ENCODE results near the gene BBX.
A peak's percentile ranks its signal among the peaks of the same experiment; 100 is the strongest.

Gene BBX

DNA sequence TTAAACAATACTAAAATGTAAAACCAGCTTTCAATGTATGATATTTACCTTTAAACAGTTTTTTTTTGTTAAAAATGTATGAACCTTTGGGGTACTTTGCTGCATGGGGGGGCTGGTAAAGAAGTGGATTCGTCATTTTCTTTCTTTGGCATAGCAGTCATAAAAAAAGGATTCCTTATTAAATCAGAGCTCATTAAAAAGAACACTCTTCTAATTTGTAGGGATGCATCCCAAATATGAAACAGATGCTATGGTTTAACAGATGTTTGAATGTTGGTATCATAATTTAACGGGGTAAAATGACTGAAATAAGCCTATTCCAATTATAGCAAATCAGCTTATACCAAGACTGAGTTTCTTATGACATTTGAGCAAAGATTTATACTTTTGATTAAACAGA lies 234.4 kb downstream of the BBX start:
- no peak for DNase-seq

DNA sequence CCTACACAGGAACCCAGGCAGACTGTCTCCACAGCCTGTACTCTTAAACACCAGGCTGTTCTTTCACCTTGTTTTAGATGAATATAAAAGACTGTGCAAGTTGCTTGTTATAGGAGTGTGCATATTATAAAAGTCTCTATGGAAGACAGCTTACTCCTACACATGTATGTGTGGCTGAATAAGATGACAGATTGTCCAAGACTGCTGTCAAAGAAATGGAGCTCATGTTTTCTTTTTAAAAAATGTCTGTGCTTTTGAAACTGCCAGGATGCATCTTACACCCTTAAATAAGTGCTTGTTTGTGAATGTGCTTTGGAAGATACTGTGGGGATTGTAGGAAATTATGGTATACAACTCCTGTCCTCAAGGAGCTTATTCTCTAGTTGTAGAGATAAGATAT lies 237.4 kb downstream of the BBX start:
- DNase-seq, result no peak

DNA sequence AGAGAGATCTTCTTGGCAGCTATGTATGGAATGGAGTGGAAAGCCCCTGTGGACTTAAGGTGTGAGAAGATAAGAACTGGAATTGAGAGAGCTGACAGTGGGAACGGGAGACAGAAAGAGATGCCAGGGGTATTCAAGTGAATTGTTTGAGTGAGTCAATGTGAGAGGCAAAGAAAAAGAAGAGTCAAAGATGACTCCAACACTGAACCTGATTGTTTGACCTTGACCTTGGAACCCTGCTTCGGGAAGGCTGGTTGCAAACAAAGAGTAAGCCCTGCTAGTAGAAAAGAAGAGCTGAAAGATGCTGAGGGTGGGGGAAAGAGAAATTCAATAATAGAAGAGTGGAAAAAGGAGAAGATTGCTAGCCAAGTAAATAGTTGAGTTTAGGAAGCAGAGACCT lies 238.6 kb downstream of the BBX start:
- no peak for DNase-seq

DNA sequence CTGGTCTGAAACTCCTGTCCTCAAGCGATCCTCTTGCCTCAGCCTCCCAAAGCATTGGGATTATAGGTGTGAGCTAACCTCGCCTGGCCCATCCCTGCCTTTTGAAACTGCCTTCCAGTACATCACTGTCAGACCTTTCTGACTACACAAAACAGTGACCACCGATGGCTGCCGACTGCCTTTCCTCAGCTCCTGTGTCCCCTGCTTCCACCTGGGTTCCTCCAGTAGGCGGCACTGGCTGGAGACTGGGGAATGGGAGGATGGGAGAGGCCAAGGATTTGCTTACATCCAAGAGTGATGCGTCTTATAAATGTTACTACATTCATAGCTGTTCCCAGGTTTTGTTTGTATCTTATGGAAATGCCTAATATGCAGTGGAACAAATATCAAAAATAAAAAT lies 242.8 kb downstream of the BBX start:
- no peak for DNase-seq

DNA sequence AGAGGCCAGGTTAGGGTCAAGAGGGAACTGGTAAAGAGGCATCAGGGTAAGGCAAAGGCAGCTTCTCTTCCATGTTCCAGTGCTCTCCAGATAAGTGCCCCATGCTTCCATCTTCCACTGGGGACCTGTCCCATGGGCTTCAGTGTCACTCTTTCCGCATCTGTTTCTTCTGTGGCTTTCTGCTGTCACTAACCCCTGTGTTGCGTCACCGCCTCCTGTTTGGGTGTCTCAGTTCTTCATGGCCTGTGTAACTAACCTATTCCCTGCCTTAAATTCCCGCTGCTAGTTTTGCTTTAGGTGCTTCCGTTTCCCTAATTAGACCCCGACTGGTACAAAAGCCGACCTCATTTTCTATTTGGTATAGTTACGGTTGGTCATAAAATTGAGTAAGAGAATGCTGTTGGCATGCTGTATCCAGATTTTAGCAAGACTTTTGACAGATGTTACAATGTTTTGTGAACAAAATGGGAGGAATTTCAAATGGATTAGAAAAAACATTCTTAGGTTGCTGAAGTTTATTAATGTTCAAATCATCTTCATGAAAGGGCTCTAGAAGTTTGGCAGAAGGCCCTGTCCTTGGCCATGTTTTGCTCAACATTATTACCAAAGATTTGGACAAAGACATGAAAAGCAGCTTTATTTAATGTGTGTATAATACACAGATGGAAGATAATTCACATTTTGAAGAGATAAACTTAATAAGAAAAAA lies 245.3 kb downstream of the BBX start:
- DNase-seq, result no peak

DNA sequence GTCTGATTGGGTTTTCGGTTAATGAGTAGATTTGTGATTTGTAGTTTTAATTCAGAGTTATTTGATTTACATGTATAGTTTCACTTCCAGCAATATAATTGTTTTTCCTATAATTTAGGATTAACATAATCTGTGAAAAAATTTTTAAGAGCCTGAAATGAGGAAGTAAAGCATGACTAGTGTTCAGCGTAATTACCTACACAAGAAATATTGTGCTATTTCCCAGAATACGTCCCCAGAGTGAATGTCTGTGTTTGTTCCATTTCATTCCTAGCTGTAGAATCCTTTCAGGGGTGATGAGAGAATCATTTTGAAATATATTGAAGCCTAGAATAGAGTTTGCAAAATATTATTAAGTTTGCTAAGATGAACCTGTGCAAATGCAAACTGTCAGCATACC lies 247.1 kb downstream of the BBX start:
- DNase-seq, result no peak

DNA sequence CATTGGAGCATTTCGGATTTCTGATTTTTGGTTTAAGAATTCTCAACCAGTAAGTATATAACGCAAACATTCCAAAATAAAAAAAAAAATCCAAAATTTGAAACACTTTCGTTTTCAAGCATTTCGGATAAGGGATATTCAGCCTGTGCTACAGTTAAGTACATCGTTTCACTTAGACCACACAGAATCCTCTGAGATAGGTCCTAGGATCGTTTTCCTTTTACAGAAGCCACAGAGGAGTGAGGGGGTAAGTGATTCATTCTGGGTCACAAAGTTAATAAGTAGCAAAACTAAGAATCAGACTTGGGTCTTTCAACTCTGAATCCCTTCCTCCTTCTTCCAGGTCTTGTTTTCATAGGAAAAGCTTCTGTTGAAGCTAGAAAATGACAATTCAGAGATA lies 249.3 kb downstream of the BBX start:
- DNase-seq, result no peak

DNA sequence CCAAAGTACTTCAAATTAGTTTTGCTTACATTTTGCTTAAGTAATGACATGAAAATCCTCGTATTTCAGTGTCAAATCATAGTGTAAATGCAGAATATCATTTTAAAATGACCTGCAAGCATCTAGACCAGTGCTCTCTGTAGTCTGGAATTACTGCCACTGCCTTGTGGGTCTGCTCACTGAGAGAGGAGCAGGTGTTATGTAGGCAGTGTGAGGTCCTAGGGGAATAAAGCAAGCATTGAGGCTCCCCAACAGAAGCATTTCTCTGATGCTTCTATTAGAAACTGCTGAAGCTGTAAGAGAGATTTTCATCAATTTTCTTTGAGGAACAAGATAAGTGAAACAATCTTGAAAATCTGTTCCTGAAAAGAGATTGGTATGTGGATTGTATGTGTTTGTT lies 253.2 kb downstream of the BBX start:
- no peak for DNase-seq

DNA sequence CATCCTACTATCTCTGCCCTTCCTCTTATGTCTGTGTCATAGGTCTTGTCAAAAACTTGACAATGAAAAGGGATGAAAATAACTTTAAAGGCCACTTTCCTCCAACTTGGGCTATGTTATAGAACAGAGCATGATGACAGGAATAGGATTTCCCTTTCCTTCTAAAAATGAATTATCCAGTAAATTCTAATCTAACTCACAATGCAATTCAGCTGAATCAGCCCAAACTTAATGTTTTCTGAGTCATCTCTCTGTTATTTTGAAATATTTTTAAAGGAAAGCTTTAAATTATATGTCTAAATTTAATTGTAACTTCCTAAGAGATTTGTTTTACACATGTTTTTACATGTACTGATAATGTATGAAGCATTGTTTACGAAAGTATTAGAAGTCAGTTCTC lies 258.5 kb downstream of the BBX start:
- no peak for DNase-seq

DNA sequence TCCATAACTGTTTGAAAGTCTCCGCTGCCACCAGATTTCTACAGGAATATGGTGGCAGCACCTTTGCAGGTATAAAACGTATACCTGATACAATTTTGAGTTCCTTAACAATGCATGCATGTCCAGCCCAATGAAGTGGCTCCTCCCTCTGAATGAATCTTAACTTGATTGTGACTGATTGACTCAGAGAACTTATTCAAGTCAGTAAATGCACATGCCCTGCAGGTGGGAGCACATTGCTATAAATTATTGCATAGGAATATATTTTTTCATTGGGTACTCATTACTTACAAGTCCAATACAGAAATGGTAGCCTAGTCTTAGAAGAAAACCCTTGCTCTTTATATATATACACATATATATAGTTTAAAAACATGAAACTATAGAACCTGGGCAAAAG lies 259.3 kb downstream of the BBX start:
- no peak for DNase-seq

DNA sequence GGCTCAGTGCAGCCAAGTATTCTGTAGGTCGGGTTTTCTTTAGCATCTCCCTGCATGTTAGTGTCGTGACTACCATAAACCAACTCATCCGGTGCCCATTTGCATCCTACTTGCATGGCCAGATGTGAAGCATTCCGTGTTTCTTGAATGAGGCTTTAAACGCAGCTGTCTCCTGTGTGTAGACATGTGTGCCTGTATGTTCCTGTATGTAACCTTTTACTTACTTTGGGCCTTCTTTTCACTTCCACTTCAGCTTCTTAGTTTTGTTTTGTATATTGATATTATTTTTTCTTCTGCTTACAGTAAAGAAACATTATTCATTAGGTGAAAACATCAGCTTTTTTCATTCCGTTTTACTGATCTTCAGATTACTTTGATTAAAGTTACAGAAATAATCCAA lies 267.9 kb downstream of the BBX start:
- no peak for DNase-seq

DNA sequence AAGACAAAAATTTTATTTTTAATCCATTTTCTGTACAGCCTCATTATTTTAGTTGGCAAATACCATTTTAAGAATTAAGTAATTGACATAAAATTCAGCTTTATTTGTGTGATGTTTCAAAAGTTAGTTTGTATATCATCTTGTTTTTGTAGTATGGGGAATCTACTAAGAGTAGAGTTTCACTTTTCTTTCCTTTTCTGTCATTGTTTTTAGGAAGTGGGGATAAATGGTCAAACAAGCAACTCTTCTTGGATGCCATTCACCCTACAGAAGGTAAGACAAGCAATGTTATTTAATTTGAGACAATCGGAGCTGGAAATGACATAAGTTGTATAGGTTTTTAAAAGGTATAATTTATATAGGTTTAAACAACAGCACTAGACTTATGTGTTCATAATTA lies 268.3 kb downstream of the BBX start:
- no peak for DNase-seq

DNA sequence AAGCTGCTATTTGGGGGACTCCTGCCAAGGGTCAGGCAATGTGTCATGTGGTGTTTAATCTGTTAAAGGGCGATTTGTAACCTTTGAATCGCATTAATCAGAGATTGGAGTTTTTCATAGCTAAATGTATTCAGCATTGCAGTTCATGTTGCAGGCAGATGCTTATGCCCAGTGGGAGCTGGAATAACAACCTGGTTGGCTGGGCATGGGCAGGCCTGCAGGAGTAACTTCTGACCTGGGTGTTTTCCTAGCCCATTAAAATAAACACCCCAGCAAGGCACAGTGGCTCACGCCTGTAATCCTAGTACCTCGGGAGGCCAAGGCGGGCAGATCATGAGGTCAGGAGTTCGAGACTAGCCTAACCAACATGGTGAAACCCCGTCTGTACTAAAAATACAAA lies 268.7 kb downstream of the BBX start:
- no peak for DNase-seq

DNA sequence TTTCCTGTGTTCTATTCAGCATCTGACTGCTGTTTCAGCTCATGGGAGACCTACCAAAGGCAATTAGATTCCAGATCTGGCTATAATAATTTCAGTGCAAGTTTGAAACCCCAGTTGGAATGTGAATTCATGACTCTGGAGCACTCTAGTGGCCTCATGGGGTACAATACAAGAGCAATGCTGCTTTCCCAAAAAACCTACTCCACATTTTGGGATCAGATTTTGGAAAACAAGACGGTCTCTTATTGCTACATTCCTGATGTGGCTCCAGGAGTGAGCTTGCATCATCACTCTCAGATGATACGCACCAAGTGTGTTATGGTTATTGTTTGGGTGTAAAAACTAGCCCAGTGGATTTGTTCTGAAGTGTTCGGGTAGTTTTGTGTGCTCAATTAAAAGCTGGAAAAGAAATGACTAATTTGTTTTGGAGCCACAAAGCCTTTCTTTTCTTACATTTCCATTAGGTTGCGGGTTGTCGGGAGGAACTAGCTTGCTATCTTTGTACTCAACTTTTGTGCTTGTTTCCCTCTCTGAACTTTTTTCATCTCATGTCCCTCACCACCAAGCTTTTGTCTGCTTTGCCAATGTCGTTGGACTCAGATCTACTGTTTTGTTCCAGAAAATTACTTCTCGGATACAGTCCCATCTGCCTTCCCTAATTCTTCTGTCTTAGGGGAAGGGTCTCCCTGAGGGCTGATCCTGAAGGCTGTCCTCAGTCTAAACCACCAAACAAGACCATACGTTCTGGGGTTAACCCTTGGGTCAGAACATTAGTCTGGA lies 272.1 kb downstream of the BBX start:
- no peak for DNase-seq

DNA sequence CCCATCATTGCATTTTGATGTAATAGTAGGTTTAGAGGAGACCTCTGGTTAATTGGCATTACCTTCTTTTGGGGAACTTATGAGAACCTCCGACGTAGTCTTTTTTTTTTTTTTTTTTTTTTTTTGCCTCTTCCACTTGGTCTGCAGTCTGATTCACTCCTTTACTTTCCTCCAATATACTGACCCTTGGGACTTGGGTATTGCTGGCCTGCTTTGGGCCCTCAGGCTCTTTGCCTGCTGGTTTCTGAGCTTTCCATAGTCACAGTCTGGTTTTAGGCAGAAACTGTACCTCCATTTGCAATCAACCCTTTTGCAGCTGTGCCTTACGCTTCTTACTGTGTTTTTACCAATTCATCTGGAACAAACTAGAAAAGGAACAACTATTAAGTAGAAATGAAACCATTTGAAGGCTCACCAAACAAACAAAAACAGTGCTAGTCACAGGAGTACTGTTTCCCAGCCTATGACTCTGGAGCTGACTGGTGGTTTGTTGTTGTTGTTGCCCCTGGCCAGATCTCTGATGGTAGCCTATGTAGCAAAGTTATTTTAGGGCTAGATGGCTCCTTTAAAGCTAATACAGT lies 272.8 kb downstream of the BBX start:
- no peak for DNase-seq

DNA sequence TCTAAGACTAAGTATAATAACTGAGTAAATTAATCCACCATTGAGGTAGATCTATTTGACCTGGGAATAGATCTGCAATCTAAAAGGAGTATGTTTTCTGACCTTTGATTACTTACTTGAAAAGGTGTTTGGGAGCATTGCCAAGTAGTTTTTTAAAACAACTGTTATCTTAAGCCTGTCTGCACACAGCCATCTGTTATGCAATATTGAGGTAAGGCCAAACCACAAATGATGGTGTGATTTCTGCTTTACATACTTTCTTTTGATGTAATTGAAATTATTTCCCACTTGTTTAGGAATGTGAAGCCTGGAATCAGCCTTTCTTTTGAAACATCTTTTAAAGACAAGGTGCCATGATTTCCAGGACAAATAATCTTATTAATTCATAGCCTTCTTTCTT lies 274.0 kb downstream of the BBX start:
- DNase-seq, result peak; percentile 1

DNA sequence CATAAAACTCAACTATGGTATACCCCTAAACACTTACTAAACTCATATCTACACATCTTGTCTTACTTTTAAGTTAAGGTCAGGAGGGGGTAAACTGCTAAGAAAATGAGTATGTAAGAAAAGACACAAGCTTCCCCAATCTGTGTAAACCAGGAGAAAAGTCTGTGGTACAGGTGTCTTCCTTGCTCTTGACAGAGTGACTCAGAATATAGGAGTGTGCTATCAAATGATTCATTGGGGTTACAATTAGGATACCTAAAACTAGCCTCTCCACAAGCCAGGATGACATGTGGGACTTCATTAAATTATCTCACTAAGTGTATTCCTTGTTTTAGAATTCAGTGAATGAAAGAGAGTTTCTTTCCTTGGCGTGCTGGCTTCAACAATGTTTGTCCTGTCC lies 274.8 kb downstream of the BBX start:
- no peak for DNase-seq

DNA sequence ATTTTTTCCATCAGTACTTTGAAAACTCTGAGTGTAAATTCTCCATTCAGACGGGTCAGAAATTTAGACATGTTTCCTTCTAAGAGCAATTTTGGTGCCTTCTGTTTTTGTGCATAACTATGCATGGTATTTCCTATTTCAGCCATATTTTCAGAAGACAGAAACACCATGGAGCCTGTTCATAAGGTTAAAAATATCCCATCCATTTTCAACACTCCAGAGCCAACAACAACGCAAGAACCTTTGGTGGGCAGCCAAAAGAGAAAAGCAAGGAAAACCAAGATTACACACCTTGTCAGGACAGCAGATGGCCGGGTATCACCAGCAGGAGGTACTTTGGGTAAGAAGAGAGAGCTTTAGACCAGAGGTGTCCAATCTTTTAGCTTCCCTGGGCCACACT lies 275.6 kb downstream of the BBX start:
- DNase-seq, result no peak

DNA sequence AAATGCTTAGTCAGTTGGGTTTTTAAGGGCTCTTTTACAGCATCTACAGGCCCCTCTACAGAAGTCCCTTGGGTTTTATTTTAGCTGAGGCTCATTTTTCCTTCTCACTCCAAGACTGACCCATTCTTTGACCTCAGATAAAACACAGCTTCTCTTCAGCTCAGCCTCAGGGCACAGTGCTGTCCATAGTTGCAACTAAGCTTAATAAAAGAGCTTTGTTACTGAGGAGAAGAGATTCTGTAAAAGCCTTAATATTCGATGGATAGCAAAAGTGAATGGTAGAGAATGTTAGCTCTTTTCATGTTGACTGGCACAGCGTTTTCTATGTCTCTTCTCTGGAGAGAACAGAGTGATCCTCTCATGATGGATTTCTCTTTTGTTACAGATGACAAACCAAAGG lies 277.9 kb downstream of the BBX start:
- DNase-seq, result no peak

DNA sequence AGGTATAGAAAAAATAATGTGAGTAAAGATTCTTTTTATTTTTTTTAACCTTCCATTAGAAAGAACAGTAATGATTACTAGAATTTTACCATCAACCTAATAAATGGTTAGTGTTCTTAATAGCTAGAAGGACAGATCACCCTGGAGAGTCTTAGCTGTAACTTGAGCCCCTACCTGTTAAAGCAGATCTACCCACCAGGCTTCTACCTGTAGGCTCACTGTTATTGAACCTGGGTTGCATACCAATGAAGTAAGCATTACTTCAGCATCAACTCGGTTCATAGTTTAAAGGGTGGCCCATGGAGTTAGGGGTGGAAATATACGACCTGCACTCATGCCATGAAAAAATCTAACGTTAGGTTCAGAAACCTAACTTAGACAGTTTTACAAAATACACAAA lies 280.4 kb downstream of the BBX start:
- no peak for DNase-seq

DNA sequence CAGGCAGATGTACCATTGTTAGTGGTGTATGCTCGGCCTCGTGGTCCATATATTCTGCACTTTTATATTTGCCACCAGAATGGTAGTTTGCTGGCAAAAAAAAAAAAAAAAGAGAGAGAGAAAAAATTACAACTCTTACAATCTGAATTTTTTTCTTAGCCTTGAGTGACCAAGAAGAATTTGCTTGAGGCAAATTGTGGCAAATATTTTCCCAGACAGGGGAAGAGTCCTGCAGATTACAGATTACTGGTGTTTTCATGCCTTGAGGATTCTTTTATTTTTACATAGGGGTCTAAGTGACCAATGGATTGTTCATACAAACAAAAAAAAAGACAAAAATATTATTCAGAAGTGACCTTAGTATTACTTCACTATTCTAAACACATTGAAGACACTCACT lies 283.3 kb downstream of the BBX start:
- DNase-seq, result no peak

DNA sequence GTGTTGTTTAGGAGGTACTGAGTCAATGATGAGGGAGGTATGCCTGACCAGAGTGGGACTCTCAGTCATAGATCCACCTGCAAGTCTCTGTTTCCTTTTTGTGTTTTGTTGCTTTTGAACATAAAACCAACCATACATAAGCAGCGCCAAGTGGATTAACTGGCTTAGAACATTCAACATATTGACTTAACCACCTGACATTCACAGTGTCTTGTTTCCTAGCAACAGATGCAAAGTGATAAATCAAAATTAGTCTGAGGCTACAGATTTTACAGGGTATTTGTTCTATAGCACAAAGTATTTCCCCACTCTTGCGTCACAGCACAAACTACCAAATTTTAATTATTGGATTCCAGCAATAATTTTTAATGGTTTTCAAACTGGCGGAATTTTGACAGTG lies 283.8 kb downstream of the BBX start:
- DNase-seq, result peak; percentile 44

DNA sequence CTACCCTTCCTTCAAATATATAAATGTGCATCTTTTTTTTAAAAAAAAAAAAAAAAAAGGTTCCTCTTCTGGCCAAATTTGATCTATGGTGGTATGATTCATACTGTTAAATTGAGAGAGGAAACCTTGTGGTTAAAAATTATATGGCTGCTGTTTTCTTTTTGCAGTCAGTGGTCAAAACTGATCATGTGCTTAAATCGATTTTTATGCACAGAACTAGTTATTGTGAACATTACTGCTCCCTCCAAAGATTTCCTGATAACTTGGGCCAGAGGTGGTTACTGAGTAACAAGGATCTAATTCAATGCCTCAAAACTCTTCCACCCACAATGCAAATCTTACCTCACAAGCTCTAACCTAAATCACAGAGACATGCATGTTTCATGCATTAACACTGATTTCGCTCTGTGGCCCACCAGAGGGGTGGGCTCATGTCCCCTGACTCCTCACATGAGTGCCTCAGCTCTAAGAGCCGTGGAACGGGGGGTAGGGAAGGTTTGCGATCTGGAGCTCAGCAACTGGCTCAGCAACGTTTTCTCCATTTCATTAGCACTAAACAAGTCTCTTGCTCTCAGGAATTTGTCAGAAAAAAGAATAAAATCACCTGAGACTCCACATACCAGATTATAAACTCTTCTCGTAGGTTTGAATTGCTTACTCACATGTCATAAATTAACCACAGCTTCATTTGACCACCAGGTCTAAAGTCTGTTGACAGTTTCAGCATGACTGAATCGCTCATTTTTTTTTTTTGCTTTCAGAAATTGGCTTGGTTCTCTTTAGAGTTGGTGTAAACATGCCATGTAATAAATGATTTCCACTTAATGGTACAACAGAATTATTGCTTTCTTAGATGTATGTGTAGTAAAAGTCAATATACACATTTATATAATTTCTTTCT lies 287.7 kb downstream of the BBX start:
- DNase-seq, result no peak

DNA sequence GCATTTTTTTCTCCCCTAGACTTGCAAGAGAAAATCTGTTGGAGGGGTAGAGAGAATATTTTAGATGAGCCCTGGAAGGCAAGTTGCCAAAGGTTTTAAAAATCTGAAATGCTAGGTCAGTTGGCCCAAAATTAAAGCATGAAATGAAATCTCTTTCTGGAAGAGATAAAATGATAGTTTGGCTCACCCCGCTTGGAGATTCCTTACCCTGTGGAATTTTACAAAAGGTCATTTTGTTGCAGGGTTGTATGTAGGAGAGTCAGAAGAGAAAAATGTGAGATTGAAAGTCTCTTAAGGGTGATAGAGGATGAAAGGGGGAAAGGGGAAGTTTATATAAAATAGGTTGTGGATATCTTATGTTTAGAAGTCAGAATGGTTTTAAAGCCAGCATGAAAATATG lies 290.3 kb downstream of the BBX start:
- no peak for DNase-seq

Data from DMS53 (cell line).